ENCODE measurements around the gene OSCP1. TPM values are rescaled to one million over a fixed set of nuclear protein-coding genes. Genes with fewer than 3 reads are reported as not detected.

Gene OSCP1
- total and polyA plus RNA-seq, 2 experiments from 2014 or later = 2.2 to 2.6 TPM

DNA sequence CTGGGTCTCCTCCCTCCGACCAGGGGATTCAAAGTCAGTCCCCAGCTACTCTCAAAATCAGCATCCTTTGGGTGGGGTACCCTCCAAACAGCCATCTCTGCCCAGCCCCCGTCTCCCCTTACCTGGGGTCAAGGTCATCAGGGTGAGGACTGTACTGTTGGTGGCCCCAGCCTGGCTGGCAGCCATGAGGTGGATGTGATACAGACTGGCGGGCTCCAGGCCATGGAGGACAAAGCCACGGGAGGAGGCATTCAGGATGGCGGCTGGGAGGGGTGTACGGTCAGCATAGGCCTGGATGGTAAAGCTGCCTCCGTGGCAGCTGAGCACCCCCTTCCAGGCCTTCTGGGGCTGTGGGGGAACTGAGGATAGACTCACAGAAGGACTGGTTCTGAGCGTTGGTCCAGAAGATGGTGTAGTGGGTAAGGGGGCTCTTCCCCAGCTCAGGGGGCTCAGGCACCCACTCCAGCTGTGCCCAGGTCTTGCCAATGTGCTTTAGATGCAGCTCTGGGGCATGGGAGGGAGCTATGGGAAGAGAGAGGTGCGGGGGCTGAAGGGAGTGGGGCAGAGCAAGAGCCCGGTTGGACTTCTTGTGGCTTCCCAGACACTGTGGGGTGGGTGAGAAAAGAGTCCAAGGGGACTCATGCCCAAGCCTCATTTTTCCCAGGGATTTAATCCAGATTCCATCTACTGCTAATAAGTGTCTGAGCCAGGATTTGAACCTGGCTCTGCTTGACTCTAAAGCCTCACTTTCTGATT lies 17.6 kb upstream of the OSCP1 start (continued):
- TF ChIP-seq, protein P1, sequence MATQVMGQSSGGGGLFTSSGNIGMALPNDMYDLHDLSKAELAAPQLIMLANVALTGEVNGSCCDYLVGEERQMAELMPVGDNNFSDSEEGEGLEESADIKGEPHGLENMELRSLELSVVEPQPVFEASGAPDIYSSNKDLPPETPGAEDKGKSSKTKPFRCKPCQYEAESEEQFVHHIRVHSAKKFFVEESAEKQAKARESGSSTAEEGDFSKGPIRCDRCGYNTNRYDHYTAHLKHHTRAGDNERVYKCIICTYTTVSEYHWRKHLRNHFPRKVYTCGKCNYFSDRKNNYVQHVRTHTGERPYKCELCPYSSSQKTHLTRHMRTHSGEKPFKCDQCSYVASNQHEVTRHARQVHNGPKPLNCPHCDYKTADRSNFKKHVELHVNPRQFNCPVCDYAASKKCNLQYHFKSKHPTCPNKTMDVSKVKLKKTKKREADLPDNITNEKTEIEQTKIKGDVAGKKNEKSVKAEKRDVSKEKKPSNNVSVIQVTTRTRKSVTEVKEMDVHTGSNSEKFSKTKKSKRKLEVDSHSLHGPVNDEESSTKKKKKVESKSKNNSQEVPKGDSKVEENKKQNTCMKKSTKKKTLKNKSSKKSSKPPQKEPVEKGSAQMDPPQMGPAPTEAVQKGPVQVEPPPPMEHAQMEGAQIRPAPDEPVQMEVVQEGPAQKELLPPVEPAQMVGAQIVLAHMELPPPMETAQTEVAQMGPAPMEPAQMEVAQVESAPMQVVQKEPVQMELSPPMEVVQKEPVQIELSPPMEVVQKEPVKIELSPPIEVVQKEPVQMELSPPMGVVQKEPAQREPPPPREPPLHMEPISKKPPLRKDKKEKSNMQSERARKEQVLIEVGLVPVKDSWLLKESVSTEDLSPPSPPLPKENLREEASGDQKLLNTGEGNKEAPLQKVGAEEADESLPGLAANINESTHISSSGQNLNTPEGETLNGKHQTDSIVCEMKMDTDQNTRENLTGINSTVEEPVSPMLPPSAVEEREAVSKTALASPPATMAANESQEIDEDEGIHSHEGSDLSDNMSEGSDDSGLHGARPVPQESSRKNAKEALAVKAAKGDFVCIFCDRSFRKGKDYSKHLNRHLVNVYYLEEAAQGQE (IDR thresholded peaks at IDR 0.05; ENCODE audit: unreplicated experiment) = no peak
- no peak for TF ChIP-seq CREB1 (CRISPR knock-in tag; IDR thresholded peaks at IDR 0.05; ENCODE audit: low read depth)

GRCh38 chr1:36467027-36467410 lies 16.8 kb upstream of the OSCP1 start:
- ATAC-seq = no peak
- Histone ChIP-seq H3K79me2 (replicated peaks; ENCODE audit: insufficient read depth) (peaks cover 7% of the 10 kb centered on the region; the same call in 1 of the 2 replicates), H2AFZ (no peak overlapping the region)

More at GRCh38 chr1:36467027-36467410, 16.8 kb upstream of the OSCP1 start:
- H3K4me3 Mint-ChIP-seq = no peak overlapping the region
- Histone ChIP-seq H3K27me3 (ENCODE audit: insufficient read depth) (peaks cover 50% of the 10 kb centered on the region), H3K4me1 (ENCODE audit: insufficient read depth) (peaks cover 12% of the 10 kb centered on the region; the same call in 1 of the 2 replicates), H3K4me3 (no peak overlapping the region), H3K27ac (ENCODE audit: low read depth) (no peak overlapping the region), H3K4me2 (no peak overlapping the region), H4K20me1 (replicated peaks; ENCODE audit: insufficient read depth) (0 out of 2 replicates have a peak, but pooled peaks cover 5% of the 10 kb centered on the region), H3F3A (replicated peaks; ENCODE audit: low read depth) (peaks cover 5% of the 10 kb centered on the region), H3K9me2 (ENCODE audit: insufficient read depth) (no peaks in the 10 kb centered on the region), H3K36me3 (ENCODE audit: insufficient read depth) (peaks cover 4% of the 10 kb centered on the region; the same call in 1 of the 2 replicates)
- H3K27ac Mint-ChIP-seq = no peak overlapping the region
- no peaks in the 10 kb centered on the region for H3K9me3 Mint-ChIP-seq
- peaks cover 42% of the 10 kb centered on the region for H3K27me3 Mint-ChIP-seq (ENCODE audit: insufficient read depth, low read depth, poor library complexity)
- peaks cover 10% of the 10 kb centered on the region; the same call in 1 of the 3 replicates for H3K36me3 Mint-ChIP-seq (ENCODE audit: low read depth)
- no peak for DNase-seq (ENCODE audit: low spot score)
- TF ChIP-seq ZNF331 (CRISPR knock-in tag; IDR thresholded peaks at IDR 0.05; ENCODE audit: low read depth) (no peak), ZNF462 (CRISPR knock-in tag; IDR thresholded peaks at IDR 0.05) (no peak), NANOG (IDR thresholded peaks at IDR 0.05; ENCODE audit: borderline replicate concordance) (no peak), POLR2AphosphoS5 (IDR thresholded peaks at IDR 0.05; ENCODE audit: low read depth) (no peak), CTCF (conservative IDR thresholded peaks at IDR 0.05; ENCODE audit: low read depth in 2 of 2) (no peak)
- H3K4me1 Mint-ChIP-seq = peaks cover 26% of the 10 kb centered on the region
